ENCODE results near the gene EEF1A1. TPM values are rescaled to one million over a fixed set of nuclear protein-coding genes. Genes with fewer than 3 reads are reported as not detected.
"Not testable (repeated sequence)": the region's sequence is repeated elsewhere in the genome, so short reads cannot be mapped to it uniquely, and the experiment has no call there.

EEF1A1 gene
- total RNA-seq, 1 experiment from 2014 or later, result 12,560 TPM

- Histone ChIP-seq H3K4me1 (ENCODE audit: control insufficient read depth in 1 of 2, insufficient read depth in 2 of 2, low read length in 2 of 2) (no peaks in the 10 kb centered on the region), H3K79me2 (ENCODE audit: insufficient read depth, low read length) (no peaks in the 10 kb centered on the region), H3K36me3 (ENCODE audit: control insufficient read depth in 1 of 2, insufficient read depth in 2 of 2, low read length in 2 of 2) (no peaks in the 10 kb centered on the region), H3K4me2 (ENCODE audit: low read length) (no peak overlapping the region), H2AFZ (ENCODE audit: low read depth, low read length, poor library complexity, severe bottlenecking) (no peak overlapping the region), H3K27ac (ENCODE audit: low read depth, low read length) (no peak overlapping the region), H3K9me3 (ENCODE audit: control insufficient read depth in 1 of 2, insufficient read depth in 1 of 2, low read depth in 1 of 2, low read length in 2 of 2) (no peaks in the 10 kb centered on the region), H3K27me3 (ENCODE audit: insufficient read depth, low read length) (no peaks in the 10 kb centered on the region), H3K4me3 (replicated peaks in 1 of 2; ENCODE audit: low read depth in 1 of 2, low read length in 2 of 2) (no peak overlapping the region), H4K20me1 (ENCODE audit: insufficient read depth) (no peaks in the 10 kb centered on the region), H3K9me2 (ENCODE audit: insufficient read depth) (no peaks in the 10 kb centered on the region), H3K9ac (ENCODE audit: low read length) (no peak overlapping the region)
- ATAC-seq, result no peak
- no TSS peak for BruUV-seq (replicated peaks)
- TF ChIP-seq YY1 (IDR thresholded peaks at IDR 0.05; ENCODE audit: extremely low read depth, insufficient replicate concordance, low read depth, low read length), result no peak
- no peak for TF ChIP-seq SP1 (IDR thresholded peaks at IDR 0.05; ENCODE audit: low read depth)
- TF ChIP-seq JUND (IDR thresholded peaks at IDR 0.05), result no peak
- no peak for TF ChIP-seq EZH2 (IDR thresholded peaks at IDR 0.05)
- TF ChIP-seq EGR1 (IDR thresholded peaks at IDR 0.05; ENCODE audit: low read depth), result no peak
- POLR2A ChIA-PET, result interaction anchor here (1.2 to 2.2 kb wide), 2 partner anchors 21 to 23 kb away, joined by 5 to 8 read pairs; no protein-coding TSS in a partner anchor
- RAD21 ChIA-PET (ENCODE audit: low non-redundant PET in 1 of 2, low total read pairs in 2 of 2, uncharacterized antibody in 2 of 2, unreplicated experiment in 2 of 2), result no interaction called here
- intact Hi-C loops (cut with micrococcal nuclease), result no loop called here
- CTCF ChIA-PET, result interaction anchor here (0.6 kb wide), 1 partner anchor 79 kb away, joined by 5 read pairs; no protein-coding TSS in a partner anchor
- no peak for DNase-seq (ENCODE audit: low read depth, low spot score)
These were observed 22.1 kb upstream of the EEF1A1 start for GRCh38 chr6:73542891-73543290.

DNA sequence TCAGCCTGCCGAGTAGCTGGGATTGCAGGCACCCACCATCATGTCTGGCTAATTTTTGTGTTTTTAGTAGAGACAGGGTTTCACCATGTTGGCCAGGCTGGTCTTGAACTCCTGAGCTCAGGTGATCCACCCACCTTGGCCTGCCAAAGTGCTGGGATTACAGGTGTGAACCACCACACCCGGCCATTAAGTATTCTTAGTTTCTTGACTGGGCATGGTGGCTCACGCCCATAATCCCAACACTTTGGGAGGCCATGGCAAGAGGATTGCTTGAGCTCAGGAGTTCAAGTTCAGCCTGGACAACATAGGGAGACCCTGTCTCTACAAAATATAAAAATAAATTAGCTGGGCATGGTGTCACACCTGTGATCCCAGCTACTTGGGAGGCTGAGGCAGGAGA lies 21.6 kb upstream of the EEF1A1 start:
- H3K9me2 ChIP-seq (ENCODE audit: insufficient read depth); H4K20me1 ChIP-seq (ENCODE audit: insufficient read depth); intact Hi-C loops (cut with micrococcal nuclease); ATAC-seq; H3K4me1 ChIP-seq (ENCODE audit: control insufficient read depth in 1 of 2, insufficient read depth in 2 of 2, low read length in 2 of 2); H3K27ac ChIP-seq (ENCODE audit: low read depth, low read length); H2AFZ ChIP-seq (ENCODE audit: low read depth, low read length, poor library complexity, severe bottlenecking); DNase-seq (ENCODE audit: low read depth, low spot score); H3K4me3 ChIP-seq (replicated peaks in 1 of 2; ENCODE audit: low read depth in 1 of 2, low read length in 2 of 2); H3K36me3 ChIP-seq (ENCODE audit: control insufficient read depth in 1 of 2, insufficient read depth in 2 of 2, low read length in 2 of 2); H3K9ac ChIP-seq (ENCODE audit: low read length); H3K4me2 ChIP-seq (ENCODE audit: low read length); H3K9me3 ChIP-seq (ENCODE audit: control insufficient read depth in 1 of 2, insufficient read depth in 1 of 2, low read depth in 1 of 2, low read length in 2 of 2); BruUV-seq (replicated peaks); RAD21 ChIA-PET (ENCODE audit: low non-redundant PET in 1 of 2, low total read pairs in 2 of 2, uncharacterized antibody in 2 of 2, unreplicated experiment in 2 of 2); H3K27me3 ChIP-seq (ENCODE audit: insufficient read depth, low read length); H3K79me2 ChIP-seq (ENCODE audit: insufficient read depth, low read length): not testable (repeated sequence)
- ChIA-PET POLR2A (interaction anchor here (2.2 kb wide), 1 partner anchor 21 kb away, joined by 8 read pairs; no protein-coding TSS in a partner anchor), CTCF (interaction anchor here (0.6 kb wide), 1 partner anchor 78 kb away, joined by 5 read pairs; no protein-coding TSS in a partner anchor)
